Sigmoid colon (tissue), 4 donors: Measurements from ENCODE around the gene PHF19.

ENCODE experiments used
- EP300 ChIP-seq, 4 donors: sonication (generic); formaldehyde crosslinking; IDR thresholded peaks; one replicate each; pipeline ENCODE4 v1.6.1; 2017; ENCODE audit warnings: antibody characterized with exemption in 4 of 4
- POLR2A ChIP-seq, 2 donors: fragments of 450-650 bp; IDR thresholded peaks; one replicate each; pipeline ENCODE4 v1.6.1; 2016; ENCODE audit warnings: antibody characterized with exemption in 2 of 2, mild to moderate bottlenecking in 2 of 2, moderate library complexity in 2 of 2
- POLR2AphosphoS5 ChIP-seq, 4 donors: sonication (generic); formaldehyde crosslinking; IDR thresholded peaks; one replicate each; pipeline ENCODE4 v1.6.1; 2017; ENCODE audit warnings: antibody characterized with exemption in 4 of 4
- TF ChIP-seq, protein P1 (sequence below), 4 experiments: fragments of 450-650 bp in 3 of 4; fragments of 200-600 bp in 1 of 4; IDR thresholded peaks; one replicate each; pipeline ENCODE4 v1.5.1; 2016 to 2019; ENCODE audit warnings: antibody characterized with exemption in 4 of 4, mild to moderate bottlenecking in 3 of 4, moderate library complexity in 2 of 4

DNA sequence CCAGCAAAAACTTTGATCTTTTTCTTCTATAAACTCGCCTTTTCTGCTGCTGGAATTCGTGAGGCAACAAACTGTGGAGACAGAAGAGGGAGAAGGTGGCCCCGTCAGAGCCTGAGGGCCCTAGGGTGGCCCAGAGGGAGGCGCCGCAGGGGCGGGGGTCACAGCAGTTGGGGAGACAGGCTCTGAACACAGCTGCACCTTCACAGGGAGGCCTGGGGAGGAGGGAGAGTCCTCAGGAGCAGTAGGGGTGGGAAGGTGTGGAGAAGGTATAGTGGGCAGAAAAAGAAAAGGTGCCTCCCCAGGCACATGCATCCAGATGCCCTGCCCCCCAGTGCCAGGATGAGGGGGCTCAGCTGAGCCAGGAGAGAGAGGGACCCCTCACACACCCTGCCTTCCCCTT lies 15.1 kb downstream of the PHF19 start:
- TF ChIP-seq, protein P1, sequence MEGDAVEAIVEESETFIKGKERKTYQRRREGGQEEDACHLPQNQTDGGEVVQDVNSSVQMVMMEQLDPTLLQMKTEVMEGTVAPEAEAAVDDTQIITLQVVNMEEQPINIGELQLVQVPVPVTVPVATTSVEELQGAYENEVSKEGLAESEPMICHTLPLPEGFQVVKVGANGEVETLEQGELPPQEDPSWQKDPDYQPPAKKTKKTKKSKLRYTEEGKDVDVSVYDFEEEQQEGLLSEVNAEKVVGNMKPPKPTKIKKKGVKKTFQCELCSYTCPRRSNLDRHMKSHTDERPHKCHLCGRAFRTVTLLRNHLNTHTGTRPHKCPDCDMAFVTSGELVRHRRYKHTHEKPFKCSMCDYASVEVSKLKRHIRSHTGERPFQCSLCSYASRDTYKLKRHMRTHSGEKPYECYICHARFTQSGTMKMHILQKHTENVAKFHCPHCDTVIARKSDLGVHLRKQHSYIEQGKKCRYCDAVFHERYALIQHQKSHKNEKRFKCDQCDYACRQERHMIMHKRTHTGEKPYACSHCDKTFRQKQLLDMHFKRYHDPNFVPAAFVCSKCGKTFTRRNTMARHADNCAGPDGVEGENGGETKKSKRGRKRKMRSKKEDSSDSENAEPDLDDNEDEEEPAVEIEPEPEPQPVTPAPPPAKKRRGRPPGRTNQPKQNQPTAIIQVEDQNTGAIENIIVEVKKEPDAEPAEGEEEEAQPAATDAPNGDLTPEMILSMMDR (IDR thresholded peaks at IDR 0.05), result no peak
- TF ChIP-seq POLR2A (IDR thresholded peaks at IDR 0.05), result no peak
- no peak for TF ChIP-seq POLR2AphosphoS5 (IDR thresholded peaks at IDR 0.05)
- TF ChIP-seq EP300 (IDR thresholded peaks at IDR 0.05), result no peak
